ENCODE measurements around the gene PTGDS.

PTGDS gene

GRCh38 chr9:136973618-136974617, 3.4 kb upstream of the PTGDS start:
- TF ChIP-seq, protein P1, sequence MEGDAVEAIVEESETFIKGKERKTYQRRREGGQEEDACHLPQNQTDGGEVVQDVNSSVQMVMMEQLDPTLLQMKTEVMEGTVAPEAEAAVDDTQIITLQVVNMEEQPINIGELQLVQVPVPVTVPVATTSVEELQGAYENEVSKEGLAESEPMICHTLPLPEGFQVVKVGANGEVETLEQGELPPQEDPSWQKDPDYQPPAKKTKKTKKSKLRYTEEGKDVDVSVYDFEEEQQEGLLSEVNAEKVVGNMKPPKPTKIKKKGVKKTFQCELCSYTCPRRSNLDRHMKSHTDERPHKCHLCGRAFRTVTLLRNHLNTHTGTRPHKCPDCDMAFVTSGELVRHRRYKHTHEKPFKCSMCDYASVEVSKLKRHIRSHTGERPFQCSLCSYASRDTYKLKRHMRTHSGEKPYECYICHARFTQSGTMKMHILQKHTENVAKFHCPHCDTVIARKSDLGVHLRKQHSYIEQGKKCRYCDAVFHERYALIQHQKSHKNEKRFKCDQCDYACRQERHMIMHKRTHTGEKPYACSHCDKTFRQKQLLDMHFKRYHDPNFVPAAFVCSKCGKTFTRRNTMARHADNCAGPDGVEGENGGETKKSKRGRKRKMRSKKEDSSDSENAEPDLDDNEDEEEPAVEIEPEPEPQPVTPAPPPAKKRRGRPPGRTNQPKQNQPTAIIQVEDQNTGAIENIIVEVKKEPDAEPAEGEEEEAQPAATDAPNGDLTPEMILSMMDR (IDR thresholded peaks at IDR 0.05; ENCODE audit: low read depth, low read length, missing control alignments): no peak
- no peak overlapping the region for H3K4me3 ChIP-seq (ENCODE audit: low read depth, low read length)
- no peak for DNase-seq (ENCODE audit: low read depth)

DNA sequence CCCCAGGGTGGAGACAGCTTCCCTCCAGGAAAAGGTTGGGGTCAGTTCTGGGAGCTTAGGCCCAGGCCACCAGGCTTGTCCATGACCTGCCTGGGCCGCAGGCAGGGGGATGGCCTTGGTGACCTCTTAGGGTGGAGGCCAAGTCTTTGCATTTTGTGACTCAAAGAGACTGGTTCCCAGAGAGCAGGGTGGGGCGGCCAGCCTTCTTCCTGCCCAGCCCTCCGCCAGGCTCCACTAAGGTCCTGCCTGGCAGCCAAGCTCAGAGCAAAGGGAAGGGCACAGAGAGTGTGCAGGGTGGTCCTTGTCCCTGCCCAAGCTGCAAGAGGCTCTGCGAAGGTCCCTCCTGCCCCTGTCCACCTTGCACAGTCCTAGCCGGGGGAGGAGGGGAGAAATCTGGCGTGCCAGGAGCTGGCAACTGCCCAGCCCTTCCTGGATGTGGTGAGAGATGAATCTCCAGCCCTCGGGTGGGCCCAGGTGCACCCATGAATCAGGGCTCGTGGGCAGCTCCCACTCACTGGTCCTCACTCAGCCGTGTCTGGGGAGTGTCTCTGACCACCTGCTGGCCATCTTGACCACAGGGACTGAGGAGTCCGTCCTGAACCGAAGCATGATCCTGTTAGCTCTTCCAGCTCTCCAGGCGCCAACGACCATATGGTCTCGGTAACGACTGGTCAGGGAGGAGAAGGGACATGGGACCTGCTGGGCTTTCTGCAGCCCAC, 2.3 kb upstream of the PTGDS start:
- no peak overlapping the region for H3K4me3 ChIP-seq (ENCODE audit: low read depth, low read length)
- TF ChIP-seq, protein P1 (IDR thresholded peaks at IDR 0.05; ENCODE audit: low read depth, low read length, missing control alignments): no peak
- DNase-seq (ENCODE audit: low read depth): no peak

- DNase-seq (ENCODE audit: low read depth): no peak
- H3K4me3 ChIP-seq (ENCODE audit: low read depth, low read length): no peak overlapping the region
- TF ChIP-seq, protein P1 (IDR thresholded peaks at IDR 0.05; ENCODE audit: low read depth, low read length, missing control alignments): peak; percentile 24
Measured at GRCh38 chr9:136975644-136976043, 1.7 kb upstream of the PTGDS start.

DNA sequence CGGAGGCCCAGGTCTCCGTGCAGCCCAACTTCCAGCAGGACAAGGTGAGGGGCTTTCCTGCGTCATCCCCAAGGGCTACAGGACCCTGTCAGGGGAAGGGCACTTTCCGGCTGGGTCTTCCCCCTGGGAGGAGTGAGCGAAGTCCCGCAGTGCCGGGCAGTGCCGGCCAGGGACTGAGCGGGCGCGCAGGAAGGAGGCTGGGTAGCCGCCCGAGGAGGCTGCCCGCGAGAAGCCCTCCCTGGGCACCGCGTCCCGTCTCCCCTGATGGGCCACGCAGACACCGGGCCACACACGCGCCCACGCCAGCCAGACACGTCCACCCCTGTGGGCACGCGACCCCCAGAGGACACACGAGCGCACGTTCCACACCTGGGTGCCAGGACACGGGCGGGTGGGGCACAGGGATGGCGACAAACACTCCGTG, 357 bp downstream of the PTGDS start:
- DNase-seq (ENCODE audit: low read depth): no peak
- TF ChIP-seq, protein P1 (IDR thresholded peaks at IDR 0.05; ENCODE audit: low read depth, low read length, missing control alignments): no peak
- no peak overlapping the region for H3K4me3 ChIP-seq (ENCODE audit: low read depth, low read length)

GRCh38 chr9:136978073-136978864, 965 bp downstream of the PTGDS start:
- no peak overlapping the region for H3K4me3 ChIP-seq (ENCODE audit: low read depth, low read length)
- TF ChIP-seq, protein P1 (IDR thresholded peaks at IDR 0.05; ENCODE audit: low read depth, low read length, missing control alignments): no peak
- DNase-seq (ENCODE audit: low read depth): no peak

DNA sequence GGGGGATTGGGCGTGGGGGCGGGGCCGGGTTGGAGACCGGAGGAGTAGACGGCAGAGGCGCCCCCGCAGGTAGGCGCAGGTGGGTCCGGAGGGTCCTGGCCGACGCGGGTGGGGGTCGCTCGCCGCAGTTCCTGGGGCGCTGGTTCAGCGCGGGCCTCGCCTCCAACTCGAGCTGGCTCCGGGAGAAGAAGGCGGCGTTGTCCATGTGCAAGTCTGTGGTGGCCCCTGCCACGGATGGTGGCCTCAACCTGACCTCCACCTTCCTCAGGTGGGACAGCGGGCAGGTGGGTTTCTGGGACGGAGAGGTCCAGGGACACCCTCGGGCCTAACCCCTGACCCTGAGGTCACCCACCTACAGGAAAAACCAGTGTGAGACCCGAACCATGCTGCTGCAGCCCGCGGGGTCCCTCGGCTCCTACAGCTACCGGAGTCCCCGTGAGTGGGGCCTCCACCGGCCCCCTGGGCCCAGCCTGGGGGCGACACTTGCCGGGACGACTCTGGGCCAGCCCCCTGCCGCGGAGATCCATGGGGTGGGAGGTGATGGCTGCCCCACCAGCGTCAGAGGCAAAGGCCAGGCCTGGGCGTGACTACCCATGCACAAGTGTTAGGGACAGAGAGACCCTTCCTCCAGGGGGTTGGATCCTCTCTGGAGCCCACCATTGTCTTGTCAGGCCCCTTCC, 1.7 kb downstream of the PTGDS start:
- no peak overlapping the region for H3K4me3 ChIP-seq (ENCODE audit: low read depth, low read length)
- DNase-seq (ENCODE audit: low read depth): no peak
- TF ChIP-seq, protein P1 (IDR thresholded peaks at IDR 0.05; ENCODE audit: low read depth, low read length, missing control alignments): no peak
